NCI-H510A (cell line): ENCODE results near the gene MAP3K14.
"Not testable (repeated sequence)": the region's sequence is repeated elsewhere in the genome, so short reads cannot be mapped to it uniquely, and the experiment has no call there.

ENCODE experiments used
- DNase-seq: peaks from one replicate; lab custom pipeline; 2025; lab: John Stamatoyannopoulos, UW

Gene MAP3K14

DNA sequence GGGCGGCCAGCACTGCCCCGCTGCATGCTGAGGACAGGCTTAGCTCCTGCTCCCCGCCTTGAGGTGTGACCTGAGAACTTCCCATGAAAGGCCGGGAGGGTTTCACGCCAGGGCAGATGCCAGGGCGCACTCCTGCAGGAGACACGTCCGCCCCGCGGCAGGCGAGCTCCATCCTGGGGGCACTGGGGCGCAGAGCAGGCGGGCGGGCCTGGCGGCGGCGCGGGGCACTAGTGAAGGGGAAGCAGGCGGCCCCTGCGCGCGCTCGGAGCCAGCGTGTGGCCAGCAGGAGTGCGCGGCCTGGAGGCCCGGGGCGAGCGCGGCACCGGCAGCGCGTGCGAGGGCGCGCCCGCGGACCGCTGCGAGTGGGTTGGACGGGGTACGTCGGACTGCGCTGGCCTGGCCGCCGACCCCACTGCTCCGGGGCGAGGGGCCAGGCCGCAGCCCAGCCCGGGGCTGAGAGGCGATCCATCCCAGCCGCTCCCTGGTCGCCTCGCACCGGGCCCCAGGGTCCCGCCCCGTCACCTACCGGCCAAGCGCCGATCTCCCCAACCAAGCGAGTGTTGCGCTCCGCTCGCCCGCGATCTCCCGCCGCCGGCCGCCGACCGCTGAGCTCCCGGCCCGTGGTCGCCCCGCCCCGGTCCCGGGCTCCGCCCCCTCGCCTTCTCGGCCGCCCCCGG is at the start of gene MAP3K14:
Gene MAP3K14, minus strand, starts transcription at position 587 of the 677 bp plus-strand sequence. CDS start 26,275 bp downstream, outside the sequence.
- peak; percentile 54 for DNase-seq

- DNase-seq = no peak
Measured at GRCh38 chr17:45366049-45366448, 49.2 kb upstream of the MAP3K14 start.

- DNase-seq = no peak
Measured at GRCh38 chr17:45364531-45365390, 47.9 kb upstream of the MAP3K14 start.

- DNase-seq = no peak
Measured at GRCh38 chr17:45363498-45363897, 46.7 kb upstream of the MAP3K14 start.

GRCh38 chr17:45361976-45362375 is 45.2 kb upstream of the MAP3K14 start:
- no peak for DNase-seq

DNA sequence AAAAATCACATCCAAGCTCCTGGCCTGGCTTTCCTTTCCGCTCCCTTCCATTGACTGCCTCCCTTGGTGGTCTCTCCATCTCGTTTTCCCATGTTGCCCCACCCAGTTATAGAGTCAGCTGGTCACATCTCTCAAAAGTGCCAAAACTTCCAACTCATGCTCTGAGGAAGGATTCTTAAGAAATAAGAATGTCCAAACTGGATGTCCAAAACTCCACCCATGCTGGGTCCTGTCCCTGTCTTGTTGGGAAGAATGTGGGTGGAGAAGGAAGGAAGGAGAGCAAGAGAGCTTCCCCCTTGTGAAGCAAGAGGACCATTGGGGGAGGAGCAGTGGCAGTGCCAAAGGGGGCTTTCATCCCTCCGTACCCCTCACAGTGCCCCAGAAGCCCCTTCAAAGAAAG is 44.6 kb upstream of the MAP3K14 start:
- DNase-seq = no peak

- no peak for DNase-seq
Measured at GRCh38 chr17:45357364-45357997, 40.7 kb upstream of the MAP3K14 start.

DNA sequence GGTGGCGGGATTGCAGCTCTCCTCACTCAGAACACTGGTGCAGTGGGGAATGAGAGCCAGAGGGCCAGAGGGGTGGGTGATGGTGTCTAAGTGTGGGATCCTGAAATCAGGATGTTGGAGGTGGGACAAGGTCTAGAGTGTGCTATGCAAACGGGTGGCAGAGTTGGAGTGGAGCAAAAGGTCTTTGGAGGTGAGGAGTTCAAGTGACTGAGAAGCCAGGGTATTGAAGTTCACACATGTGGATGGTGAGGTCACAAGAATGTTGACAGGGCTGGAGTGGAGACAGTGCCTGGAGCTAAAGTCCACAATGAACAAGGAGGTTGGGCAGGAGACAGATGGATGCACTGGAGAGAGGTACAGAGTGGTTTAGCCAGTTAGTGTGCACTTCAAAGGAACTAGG is 38.3 kb upstream of the MAP3K14 start:
- DNase-seq = no peak

DNA sequence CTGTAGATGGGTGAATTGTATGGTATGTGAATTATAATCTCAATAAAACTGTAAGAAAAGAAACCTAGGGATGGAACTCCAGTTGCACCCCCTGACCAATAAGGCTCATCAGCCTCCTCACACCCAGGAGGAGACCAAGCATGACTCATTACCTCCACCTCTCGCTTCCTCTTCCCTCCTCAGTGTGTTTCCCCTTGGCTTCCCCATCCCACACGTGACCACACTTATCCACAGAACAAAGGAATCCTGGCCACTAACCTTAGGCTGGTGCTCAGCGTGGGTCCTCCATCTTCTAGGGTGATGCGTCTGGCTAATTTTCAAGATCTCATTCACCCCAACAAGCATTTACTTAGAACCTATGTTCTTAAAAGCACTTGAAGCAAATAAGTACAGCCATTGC is 36.2 kb upstream of the MAP3K14 start:
- DNase-seq = no peak

GRCh38 chr17:45351831-45352230 is 35.0 kb upstream of the MAP3K14 start:
- no peak for DNase-seq

- DNase-seq = no peak
Measured at GRCh38 chr17:45347444-45347843, 30.6 kb upstream of the MAP3K14 start.

DNA sequence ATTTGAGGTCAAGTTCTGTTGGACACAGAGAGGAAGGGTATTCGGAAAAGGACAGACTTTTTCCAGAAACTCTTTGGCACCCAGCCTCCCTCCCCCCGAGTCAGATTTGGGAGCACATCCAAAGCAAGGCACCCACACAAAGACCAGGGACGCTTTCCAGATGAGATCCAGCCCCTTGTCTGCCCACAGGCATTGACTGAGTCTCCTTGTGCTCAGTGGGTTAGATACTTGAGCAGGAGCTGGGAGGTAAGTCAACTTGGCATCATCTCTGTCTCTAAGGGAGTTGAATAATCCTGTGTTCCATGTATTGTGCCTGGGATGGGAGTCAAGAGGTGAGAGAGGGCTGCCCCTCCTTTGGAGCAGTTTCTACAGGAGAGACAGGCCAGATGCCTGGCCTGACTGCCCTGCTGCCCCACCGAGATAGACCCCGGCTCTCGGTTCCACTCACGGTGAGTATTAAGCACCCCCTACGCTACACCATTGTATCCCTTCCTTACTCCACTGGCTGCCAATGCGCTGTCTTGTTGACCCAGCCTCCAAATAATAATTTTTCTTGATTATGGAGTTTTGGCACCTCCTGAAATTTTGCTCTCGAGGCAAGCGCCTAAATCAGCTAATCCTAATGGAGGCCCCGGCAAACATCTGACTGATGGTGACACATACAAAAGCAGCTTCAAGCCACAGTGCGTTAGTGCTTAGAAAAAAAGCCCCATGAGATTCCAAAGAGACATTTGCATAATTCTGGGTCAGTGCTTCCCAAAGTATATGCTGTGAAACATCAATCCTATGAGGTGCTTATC is 29.6 kb upstream of the MAP3K14 start:
- DNase-seq = no peak

DNA sequence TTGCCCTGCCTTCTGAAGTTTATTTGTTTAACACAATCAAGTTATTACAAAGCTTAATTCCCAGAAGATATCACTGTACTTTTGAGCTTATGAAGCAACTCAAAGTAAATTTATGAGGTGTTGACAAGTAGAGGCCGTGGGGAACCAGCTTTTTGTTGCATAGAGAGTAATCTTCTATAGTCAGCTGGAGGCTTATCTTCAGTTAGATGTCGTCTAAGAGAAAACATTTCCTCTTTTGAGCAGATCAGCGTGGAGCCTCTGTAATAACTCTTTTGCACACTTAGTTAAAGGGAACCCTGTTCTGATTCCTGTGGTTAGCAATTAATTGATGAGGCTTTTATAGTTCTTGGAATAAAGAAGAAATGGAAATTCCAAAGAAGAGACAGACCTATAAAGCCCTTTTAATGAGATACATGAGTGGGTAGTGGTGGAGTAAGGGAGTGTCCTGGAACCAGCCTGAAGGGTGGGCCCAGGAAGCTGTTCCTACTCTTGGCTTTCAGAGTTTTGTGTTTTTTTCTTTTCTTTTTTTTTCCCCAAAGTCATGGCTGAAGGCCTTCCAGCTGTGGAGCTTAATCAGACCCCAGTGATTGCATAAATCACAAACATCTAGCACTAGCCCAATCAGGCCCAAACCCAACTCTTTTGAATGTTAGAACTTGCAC is 28.9 kb upstream of the MAP3K14 start:
- DNase-seq = no peak

DNA sequence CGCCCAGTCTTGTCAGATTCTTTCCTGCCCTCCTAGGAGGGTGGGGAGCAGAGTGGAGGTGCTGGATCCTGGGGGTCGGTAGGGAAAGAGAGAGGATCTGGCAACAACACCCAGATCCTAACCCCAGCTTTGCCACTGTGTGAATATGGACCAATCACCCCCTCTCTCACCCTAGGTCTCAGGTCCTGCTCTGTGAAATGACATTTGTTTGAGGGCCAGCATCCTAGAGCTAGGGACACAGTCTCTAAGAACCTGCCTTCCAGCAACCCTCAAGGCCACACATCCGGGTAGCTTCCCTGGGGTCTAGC is 28.4 kb upstream of the MAP3K14 start:
- DNase-seq = no peak

GRCh38 chr17:45343967-45344664 is 27.3 kb upstream of the MAP3K14 start:
- DNase-seq = not testable (repeated sequence)

GRCh38 chr17:45342871-45343526 is 26.2 kb upstream of the MAP3K14 start:
- DNase-seq = no peak

- DNase-seq = no peak
Measured at GRCh38 chr17:45342306-45342705, 25.5 kb upstream of the MAP3K14 start.

DNA sequence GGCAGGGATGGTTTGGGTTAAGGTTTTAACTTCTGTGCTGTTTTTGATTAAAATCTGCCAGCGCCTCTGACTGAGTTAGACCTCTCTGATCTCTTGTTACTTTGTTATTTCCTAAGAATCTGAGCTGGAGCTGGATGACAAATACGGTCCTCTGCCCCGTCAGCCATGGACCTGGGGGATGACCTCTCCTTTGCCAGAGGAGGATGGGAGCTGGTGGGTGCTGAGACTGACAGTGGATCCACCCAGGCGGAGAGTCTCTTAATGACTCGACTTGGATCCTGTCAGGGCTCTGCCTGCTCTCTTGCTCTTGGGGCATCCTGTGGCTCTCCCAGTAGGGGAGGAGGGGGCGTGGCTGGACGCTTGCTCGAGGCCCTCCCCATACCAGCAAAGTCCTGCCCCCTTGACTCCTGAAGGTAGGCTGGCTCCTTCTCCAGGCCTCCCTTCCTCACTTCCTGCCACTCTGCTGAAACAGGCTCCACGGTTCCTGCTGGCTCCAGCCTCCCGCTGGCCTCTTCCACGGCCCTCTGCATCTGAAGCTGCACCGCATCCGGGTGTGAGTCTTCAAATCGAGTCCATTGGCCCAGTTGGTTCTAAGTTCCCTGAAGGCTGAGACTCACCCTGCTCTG is 24.8 kb upstream of the MAP3K14 start:
- DNase-seq = peak; percentile 95

- DNase-seq = no peak
Measured at GRCh38 chr17:45339646-45340605, 23.1 kb upstream of the MAP3K14 start.
